CD4-positive, alpha-beta T cell treated with Interleukin-15 for 4 hours (primary cell): Measurements from ENCODE around the gene ZNF768.
"Not testable (repeated sequence)": the region's sequence is repeated elsewhere in the genome, so short reads cannot be mapped to it uniquely, and the experiment has no call there.

ENCODE experiments used
- DNase-seq: peaks from one replicate; pipeline ENCODE4 v3.0.0-alpha.2; 2020; ENCODE audit warnings: low spot score

ZNF768 gene

DNA sequence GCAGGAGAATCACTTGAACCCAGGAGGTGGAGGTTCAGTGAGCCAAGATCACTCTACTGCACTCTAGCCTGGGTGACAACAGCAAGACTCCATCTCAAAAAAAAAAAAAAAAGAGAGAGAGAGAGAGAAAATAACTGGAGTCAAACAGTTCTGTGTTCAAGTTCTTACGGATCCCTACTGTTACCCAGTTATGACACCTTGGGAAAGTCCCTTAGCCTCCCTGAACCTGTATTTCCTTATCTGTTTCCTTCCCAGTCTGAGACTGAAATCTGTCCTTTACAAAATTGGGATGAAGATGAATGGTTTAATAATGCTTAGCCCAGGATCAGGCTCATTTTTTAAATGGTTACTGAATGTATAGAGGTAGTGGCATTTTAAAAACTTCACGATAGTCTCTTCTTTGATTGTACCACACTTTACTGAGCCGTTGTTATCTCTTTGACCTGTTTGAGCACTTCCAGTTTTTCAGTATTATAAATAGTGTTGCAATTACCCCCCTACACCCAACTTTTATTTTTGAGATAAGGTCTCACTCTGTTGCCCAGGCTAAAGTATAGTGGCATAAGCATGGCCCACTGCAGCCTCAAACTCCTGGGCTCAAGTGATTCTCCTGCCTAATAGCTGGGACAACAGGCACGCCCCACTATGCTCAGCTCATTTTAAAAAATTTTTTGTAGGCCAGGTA is 17.1 kb downstream of the ZNF768 start:
- no peak for DNase-seq

DNA sequence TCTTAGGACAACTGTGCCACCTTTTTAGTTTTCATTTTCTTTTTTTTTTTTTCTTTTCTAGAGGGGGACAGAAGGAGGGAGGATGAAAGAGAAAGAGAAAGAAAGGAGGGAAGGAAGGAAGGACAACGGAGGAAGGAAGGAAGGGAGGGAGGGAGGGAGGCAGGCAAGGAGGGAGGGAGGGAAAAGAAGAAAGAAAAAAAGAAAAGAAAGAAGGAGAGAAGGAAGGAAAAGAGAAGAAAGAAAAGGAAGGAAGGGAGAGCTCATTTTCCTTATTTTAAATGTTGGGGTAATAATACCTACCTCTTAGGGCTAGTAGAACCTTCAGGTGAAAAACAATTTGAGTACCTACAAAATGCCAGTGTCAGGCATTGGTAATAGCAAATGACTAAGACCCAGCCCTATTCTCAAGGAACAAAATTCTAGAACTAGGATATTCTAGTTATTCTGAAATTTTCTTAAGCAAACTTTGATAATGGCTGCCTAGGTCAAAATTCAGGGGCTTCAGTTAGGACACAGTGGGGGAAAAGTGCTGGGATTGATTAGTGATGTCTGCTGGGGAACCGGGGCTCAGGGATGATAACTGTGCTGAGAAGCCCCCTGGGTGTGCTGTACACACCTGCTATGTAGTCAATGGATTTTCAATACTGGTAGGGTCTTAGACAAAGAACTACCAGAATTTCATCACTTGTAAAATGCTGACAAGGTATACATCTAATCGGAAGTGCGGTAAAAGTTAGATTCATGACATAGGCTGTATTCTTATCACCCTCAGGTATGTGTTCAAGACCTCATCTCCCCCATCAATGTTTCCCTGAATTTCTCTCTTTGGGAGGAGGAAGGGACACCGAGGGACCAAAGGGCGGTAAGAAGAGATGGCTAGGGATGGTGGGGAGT is 22.7 kb downstream of the ZNF768 start:
- no peak for DNase-seq

DNA sequence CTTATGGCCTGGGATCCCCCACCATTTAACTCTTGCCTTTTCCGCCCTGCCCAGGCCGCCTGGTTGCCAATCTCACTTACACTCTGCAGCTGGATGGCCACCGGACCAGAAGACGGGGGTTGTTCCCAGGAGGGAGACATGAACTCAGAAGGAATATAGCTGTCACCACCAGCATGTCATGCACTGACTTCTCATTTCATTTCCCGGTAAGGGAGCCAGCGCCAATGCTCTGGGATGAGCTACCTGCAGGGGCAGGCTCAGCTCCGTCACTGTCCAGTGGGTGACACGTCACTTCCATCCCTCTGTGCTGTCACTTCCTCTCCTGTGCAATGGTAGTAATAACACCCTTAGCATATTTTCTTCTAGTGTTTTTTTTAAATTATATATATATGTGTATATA is 27.1 kb downstream of the ZNF768 start:
- DNase-seq, result no peak

DNA sequence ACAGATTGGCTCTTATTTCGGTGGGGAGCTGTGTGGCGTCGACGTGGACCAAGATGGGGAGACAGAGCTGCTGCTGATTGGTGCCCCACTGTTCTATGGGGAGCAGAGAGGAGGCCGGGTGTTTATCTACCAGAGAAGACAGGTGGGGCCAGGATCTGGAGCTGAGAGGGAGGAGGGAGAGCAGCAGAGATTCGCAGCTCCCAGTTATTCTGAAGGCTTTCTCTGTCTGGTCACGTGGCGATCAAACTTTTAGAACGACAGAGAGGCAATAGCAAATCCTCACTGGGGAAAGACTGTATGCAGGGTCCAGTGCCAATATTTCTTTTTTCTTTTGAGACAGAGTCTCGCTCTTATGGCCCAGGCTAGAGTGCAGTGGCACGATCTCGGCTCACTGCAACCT is 31.7 kb downstream of the ZNF768 start:
- DNase-seq, result no peak

DNA sequence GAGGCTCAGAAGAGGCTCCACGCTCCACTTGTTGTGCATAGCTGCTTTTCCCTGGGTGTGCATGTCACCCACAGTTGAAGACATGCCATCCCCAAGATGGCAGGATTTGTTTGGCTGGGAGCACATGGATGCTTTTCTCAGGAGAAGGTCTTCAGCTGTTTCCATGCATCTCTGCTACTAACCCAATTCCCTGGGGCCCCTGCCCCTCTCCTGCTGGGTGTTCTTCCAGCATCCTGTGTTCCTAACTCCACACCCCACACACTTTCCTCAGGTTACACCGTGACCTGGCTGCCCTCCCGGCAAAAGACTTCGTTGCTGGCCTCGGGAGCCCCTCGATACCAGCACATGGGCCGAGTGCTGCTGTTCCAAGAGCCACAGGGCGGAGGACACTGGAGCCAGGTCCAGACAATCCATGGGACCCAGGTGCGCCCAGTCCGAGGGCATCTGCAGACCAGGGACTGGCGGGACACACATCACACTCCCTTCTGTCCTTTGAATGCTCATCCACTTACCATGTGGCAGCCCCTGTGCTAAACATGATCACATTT is 32.4 kb downstream of the ZNF768 start:
- no peak for DNase-seq

DNA sequence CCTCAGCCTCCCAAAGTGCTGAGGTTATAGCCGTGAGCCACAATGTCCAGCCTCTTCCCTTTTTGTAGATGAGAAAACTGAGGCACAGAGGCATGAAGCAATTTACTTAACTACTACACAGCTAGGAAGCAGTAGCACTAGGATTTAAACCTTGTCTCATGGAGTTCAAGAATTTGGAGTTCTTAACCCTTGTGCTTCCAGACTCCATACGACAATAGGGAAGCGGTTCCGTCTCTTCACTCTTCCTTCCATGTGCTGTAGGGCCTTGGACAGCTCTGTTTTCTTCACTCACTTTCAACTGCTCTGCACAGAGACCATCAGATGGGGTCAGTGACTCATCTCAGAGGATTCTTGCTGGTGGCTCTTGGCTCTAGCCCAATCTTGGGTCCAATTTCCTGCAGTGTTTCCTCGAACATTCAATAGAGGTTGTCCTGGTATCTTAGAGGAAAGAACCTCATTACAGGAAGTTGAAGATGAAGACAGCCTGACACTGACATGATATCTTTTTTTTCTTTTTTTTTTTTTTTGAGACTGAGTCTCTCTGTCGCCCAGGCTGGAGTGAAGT is 34.5 kb downstream of the ZNF768 start:
- DNase-seq, result peak; percentile 56

DNA sequence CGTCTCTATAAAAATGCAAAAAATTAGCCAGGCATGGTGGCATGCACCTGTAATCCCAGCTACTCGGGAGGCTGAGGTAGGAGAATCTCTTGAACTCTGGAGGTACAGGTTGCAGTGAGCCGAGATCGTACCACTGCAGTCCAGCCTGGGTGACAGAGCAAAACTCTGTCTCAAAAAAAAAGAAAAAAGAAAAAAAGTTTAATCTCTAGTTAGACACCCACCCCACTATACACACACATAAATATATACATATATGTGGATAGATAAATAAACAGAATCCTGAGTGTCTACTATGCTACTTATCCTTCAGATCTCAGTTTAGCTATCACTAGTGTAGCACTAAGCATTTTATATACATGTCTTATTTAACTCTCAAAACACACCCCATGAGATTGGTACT is 35.1 kb downstream of the ZNF768 start:
- no peak for DNase-seq

DNA sequence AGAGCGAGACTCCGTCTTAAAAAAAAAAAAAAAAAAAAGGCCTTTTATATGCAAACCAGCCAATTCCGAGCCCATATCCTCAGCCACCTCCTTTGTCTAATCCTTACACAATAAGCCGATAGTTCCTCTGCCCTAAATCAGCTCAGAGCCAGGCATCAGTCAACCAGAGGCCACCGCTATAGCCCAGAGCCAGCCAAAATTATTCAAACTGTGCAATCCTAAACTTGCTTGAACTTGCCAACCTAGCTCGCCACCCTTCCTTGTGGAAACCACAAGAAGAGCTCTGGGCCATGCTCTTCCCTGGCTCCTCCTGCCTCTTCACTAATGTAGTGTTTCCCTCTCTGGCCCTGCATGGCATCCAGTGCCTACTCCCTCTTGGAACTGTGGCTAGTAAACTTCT is 36.2 kb downstream of the ZNF768 start:
- no peak for DNase-seq

DNA sequence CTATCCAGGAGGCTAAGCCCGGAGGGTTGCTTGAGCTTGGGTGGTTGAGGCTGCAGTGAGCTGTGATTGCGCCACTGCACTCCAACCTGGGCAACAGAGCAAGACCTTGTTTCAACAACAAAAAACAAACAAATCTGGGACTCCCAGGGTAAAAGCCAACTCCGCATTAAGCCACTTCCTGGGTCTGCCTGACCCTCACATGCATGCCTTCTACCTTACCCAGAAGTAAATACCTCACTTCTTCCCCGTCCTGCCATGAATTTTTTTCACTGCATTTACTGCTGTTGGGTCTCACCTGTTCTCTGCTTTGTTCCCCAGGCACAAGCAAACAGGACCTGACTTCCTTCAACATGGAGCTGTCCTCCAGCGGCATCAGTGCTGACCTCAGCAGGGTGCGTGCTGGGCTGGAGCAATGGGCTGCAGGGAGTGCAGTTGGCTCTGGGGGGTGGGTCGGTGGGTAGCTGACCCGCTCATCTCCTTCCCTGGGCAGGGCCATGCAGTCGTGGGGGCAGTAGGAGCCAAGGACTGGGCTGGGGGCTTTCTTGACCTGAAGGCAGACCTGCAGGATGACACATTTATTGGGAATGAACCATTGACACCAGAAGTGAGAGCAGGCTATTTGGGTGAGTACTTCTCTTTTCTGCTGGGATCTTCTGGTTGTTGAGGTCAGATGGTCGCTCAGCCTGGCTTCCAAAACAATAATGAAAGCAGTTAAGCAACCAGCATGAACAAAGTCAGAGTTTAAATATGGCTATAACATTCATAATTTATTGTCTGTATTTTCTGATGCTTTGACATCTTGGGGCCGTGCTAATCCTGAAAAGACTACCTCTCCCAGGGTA is 37.4 kb downstream of the ZNF768 start:
- DNase-seq, result no peak

DNA sequence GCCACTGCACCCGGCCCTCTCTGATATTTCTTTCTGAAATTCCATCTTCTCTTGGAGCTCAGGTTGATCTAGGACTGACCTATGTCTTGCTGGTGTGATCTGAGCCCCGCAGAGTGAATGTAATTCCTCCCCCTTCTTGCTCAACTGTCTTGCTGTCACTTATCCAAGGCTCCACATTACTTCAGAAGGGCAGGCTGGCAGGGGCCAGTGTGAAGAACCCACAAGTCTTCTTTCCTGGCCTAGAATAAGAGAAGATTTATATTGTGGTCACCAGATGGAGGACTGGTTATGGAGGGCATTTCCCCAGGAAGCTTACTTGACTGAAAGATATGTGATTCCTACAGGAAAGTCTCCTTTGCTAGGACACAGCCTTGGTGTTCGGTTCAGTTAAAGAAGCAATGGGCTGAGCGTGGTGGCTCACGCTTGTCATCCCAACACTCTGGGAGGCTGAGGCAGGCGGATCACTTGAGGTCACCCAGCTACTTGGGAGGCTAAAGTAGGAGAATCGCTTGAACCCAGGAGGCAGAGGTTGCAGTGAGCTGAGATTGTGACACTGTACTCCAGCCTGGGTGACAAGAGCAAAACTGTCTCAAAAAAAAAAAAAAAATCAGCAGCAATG is 40.4 kb downstream of the ZNF768 start:
- no peak for DNase-seq

DNA sequence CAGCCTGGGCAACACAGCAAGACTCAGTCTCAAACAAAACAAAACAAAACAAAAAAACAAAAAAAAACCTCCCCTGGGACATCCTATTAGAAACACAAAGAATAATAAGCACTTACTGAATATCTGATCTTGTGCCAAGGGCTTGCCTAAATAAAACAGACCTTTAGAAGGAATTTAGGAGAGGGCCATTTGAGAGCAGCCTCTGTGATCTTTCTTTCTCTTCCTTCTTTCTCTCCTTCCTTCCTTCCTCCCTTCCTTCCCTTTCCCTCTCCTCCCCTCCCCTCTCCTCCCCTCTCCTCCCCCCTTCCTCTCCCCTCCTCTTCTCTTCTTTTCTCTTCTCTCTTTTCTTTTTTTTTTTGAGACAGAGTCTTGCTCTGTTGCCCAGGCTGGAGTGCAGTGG is 41.5 kb downstream of the ZNF768 start:
- DNase-seq, result no peak

DNA sequence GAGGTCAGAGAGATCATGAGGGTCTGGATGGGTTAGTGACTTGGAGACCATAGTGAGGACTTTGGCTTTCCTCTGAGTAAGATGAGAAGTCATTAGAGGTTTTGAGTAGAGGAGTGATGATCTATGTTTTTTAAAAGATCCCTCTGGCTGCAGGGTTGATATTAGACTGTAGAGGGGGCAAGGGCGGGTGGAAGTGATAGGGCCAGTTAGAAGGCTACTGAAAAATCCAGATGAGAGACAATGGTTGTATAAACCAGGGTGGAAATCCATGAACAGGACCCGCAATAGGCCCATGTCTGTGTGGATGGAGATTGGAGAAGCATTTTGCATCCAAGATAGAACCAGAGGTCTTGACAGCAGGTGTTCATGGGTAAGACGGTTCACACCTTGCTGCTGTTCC is 44.0 kb downstream of the ZNF768 start:
- DNase-seq, result peak; percentile 36

DNA sequence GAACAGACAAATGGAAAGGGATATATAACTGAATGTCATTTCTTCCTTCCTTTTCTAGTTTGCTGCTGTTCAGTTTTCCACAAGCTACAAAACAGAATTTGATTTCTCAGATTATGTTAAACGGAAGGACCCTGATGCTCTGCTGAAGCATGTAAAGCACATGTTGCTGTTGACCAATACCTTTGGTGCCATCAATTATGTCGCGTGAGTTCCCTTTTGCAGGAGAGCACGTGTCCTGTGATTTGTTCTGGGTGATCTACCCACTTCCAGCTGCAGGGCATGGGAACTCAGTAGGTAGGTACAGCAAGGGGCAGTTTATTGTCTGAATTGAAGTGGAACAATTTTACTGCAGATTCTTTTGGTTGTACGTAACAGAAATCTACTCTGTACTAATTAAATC is 45.0 kb downstream of the ZNF768 start:
- DNase-seq, result no peak

DNA sequence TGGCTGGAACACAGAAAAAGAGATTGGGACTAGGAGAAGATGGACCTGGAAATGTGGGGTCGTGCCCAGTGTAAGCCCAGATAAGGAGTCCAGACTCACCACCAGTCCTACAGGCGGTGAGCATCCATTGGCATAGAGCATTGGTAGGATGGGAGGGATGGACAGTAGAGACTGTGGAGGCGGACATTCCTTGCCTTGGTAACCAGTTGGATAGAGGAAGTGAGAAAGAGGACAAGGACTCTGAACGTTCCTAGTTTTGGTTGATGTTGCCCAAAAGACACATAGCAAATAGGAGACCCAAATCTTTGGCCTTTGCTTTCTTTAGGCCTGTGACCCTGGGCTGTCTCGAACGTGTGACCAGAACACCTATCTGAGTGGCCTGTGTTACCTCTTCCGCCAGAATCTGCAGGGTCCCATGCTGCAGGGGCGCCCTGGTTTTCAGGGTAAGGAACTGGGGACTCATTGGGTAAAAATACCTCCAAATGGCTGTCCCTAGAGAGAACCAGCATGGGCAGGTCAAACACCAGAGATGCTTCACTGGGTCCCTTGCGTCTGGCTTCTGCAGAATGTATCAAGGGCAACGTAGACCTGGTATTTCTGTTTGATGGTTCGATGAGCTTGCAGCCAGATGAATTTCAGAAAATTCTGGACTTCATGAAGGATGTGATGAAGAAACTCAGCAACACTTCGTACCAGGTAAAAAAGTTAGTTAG is 47.4 kb downstream of the ZNF768 start:
- no peak for DNase-seq

DNA sequence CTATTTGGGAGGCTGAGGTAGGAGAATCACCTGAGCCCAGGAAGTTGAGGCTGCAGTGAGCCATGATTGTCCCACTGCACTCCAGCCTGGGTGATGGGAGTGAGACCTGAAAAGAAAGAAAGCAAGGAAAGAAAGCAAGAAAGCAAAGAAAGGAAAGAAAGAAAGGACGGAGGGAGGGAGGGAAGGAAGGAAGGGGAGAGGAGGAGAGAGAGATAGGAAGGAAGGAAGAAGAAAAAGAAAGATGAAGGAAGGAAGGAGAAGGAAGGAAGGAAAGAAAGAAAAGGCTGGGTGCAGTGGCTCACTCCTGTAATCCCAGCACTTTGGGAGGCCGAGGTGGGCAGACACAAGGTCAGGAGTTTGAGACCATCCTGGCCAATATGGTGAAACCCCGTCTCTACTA is 48.6 kb downstream of the ZNF768 start:
- not testable (repeated sequence) for DNase-seq

DNA sequence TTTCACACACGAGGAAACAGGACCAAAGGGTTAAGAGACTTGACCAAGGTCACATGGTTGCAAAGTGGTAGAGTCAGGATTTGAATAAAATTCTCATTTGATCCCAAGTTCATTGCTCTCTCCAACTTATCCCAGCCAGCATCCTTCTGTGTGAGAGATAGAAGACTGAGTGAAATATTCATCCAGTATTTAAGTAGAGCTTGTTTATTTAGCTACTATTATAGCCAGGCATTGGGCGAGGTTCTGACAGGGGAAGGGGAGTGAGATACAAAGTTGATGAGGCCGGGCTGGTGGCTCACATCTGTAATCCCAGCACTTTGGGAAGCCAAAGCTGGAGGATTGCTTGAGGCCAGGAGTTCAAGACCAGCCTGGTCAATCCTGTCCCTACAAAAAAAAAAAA is 49.4 kb downstream of the ZNF768 start:
- DNase-seq, result no peak

DNA sequence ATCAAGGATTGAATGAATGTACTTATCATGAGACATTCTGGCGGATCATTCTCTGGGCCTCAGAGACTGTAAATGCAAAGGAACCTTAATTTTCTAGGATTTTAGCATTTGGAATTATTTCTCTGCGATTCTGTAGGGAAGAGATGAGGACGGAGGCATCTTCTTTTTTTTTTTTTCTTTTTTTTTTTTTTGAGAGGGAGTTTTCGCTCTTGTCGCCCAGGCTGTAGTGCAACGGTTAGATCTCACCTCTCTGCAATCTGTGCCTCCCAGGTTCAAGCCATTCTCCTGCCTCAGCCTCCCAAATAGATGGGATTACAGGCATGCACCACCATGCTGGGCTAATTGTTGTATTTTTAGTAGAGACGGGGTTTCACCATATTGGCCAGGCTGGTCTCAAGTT is 51.7 kb downstream of the ZNF768 start:
- no peak for DNase-seq

DNA sequence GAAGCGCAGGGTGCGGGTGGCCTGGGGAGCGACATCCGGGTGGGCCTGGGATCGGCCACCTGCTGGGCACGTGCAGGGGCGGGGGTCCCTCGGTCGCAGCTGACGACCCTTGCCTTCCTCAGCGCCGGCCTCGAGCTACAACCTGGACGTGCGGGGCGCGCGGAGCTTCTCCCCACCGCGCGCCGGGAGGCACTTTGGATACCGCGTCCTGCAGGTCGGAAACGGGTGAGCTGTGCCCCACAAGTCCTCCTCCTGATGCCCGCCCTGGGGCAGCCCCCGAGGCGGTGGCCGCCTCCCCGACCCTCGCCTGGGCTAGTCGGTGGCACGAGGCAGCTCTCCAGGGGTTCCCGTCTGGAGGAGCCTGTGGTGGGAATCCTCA is 52.3 kb downstream of the ZNF768 start:
- DNase-seq, result no peak
